Uterus (tissue), 2 donors: ENCODE data around the gene DIDO1.

Experiments
- CTCF ChIP-seq, 4 experiments: fragments of 200-600 bp in 2 of 4; fragments of 450-650 bp in 2 of 4; sonication (generic) in 2 of 4; IDR thresholded peaks; one replicate each; pipeline ENCODE4 v1.5.1; 2016 to 2019; ENCODE audit warnings: antibody characterized with exemption in 4 of 4, mild to moderate bottlenecking in 2 of 4, moderate library complexity in 1 of 4
- POLR2A ChIP-seq, 2 donors: fragments of 450-650 bp; IDR thresholded peaks; one replicate each; pipeline ENCODE4 v1.6.1; 2016; ENCODE audit warnings: antibody characterized with exemption in 2 of 2, mild to moderate bottlenecking in 1 of 2, moderate library complexity in 1 of 2

- TF ChIP-seq CTCF (IDR thresholded peaks at IDR 0.05) = peak in 1 of 4 experiments; percentile 13
- no peak for TF ChIP-seq POLR2A (IDR thresholded peaks at IDR 0.05)
Measured at GRCh38 chr20:62899633-62900051, 26.7 kb downstream of the DIDO1 start.
